ENCODE measurements around the gene EMD.
A peak's percentile ranks its signal among the peaks of the same experiment; 100 is the strongest.
"Not testable (repeated sequence)": the region's sequence is repeated elsewhere in the genome, so short reads cannot be mapped to it uniquely, and the experiment has no call there.

EMD gene

DNA sequence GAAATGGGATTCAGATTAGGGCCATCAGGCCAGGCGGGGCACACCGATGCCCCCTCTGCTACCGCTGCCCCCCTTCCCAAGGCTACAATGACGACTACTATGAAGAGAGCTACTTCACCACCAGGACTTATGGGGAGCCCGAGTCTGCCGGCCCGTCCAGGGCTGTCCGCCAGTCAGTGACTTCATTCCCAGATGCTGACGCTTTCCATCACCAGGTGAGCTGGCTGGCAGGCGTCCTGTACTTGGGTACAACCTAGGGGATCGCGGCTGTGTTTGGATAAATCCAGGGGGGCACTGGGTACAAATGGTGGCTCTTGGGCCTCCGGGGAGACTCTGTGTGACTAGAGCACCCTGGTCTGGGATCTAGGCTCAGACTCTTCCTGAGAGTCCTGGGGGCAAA is 1.1 kb downstream of the EMD start:
- peak overlapping the region; percentile 66 for H3K4me3 ChIP-seq (ENCODE audit: low read length)
- no peak for TF ChIP-seq CTCF (IDR thresholded peaks at IDR 0.05; ENCODE audit: insufficient read depth, low read depth, low read length, missing control alignments)
- DNase-seq (ENCODE audit: low read depth), result peak; percentile 25

- TF ChIP-seq CTCF (IDR thresholded peaks at IDR 0.05; ENCODE audit: insufficient read depth, low read depth, low read length, missing control alignments), result no peak
- H3K4me3 ChIP-seq (ENCODE audit: low read length), result peak overlapping the region; percentile 66
- DNase-seq (ENCODE audit: low read depth), result no peak
These were observed 1.7 kb downstream of the EMD start for GRCh38 chrX:154380787-154381186.

- no peak overlapping the region for H3K4me3 ChIP-seq (ENCODE audit: low read length)
- DNase-seq (ENCODE audit: low read depth), result no peak
- TF ChIP-seq CTCF (IDR thresholded peaks at IDR 0.05; ENCODE audit: insufficient read depth, low read depth, low read length, missing control alignments), result no peak
These were observed 2.2 kb downstream of the EMD start for GRCh38 chrX:154381271-154381670.

GRCh38 chrX:154382483-154383069 is 3.5 kb downstream of the EMD start:
- no peak for TF ChIP-seq CTCF (IDR thresholded peaks at IDR 0.05; ENCODE audit: insufficient read depth, low read depth, low read length, missing control alignments)
- no peak overlapping the region for H3K4me3 ChIP-seq (ENCODE audit: low read length)
- peak; percentile 48 for DNase-seq (ENCODE audit: low read depth)

- TF ChIP-seq CTCF (IDR thresholded peaks at IDR 0.05; ENCODE audit: insufficient read depth, low read depth, low read length, missing control alignments), result no peak
- DNase-seq (ENCODE audit: low read depth), result no peak
- no peak overlapping the region for H3K4me3 ChIP-seq (ENCODE audit: low read length)
These were observed 4.5 kb downstream of the EMD start for GRCh38 chrX:154383359-154384283.

DNA sequence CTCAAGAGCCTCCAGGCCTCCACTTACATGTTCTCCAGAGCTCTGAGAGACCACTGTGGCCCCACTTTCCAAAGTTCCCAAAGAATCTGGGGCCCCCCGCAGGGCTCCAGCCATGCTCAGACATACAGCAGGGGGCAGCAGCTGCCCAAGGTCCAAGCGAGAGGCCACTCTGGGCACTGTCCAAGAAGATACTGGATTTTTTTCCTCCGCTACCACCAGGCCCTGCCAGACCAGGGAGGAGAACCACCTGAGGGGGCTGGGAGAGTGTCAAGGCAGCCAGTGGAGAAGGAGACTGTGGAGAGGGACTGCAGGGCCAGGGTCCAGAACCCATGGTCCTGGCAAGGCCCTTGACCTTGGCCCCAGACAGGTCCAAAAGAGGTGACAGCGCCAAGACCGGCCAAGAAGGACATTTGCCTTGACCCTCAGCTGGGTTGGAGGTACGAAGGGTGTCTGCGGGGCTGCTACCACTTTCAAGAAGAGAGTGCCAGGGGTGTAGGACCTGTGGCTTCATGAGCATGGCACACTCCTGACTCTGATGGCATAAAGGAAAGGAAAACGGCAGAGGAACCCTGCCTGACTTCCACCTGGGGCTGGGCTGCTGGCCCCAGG is 5.3 kb downstream of the EMD start:
- no peak overlapping the region for H3K4me3 ChIP-seq (ENCODE audit: low read length)
- no peak for DNase-seq (ENCODE audit: low read depth)
- TF ChIP-seq CTCF (IDR thresholded peaks at IDR 0.05; ENCODE audit: insufficient read depth, low read depth, low read length, missing control alignments), result no peak

DNA sequence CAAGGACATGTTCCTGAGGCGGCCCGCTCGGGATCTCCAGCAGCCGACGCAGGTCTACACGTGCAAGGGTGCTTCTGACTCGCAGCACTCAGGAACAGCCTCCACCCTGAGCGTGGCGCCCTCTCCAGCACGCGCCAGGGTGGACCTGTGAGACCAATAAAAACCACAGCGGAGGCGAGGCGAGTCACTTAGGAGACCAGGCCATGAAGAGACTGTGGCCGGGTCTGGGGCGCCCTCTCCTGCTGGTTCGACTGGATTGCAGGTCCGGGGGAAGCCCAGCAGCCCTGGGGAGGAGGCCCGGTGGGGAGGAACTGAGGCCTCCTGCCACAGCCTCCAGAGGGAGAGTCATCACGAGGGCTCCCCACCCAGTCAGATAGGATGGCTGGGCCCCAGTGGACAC is 9.0 kb downstream of the EMD start:
- DNase-seq (ENCODE audit: low read depth); H3K4me3 ChIP-seq (ENCODE audit: low read length): not testable (repeated sequence)

DNA sequence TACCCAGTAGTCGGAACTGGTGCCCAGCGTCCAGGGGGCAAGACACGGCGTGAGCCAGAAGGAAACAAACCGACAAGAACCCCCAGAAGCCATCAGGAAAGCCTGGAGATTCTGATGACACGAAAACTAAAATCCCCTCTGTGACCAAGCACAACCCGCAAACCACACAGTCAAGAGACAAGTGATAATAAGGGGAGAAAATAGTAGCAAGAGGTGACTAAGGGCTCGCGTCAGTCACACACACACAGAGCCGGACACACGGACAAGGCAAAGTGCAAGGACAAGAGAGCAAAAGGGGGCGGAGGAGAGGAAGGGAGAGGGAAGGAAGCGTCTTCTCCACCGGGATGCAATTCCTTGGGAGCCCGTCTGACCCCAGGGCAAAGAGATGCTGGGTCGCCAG is 9.6 kb downstream of the EMD start:
- not testable (repeated sequence) for DNase-seq (ENCODE audit: low read depth)

GRCh38 chrX:154389812-154390747 is 11.0 kb downstream of the EMD start:
- not testable (repeated sequence) for H3K4me3 ChIP-seq (ENCODE audit: low read length); DNase-seq (ENCODE audit: low read depth)

More for the DNA sequence above, 9.6 kb downstream of the EMD start:
- H3K4me3 ChIP-seq (ENCODE audit: low read length), result not testable (repeated sequence)

- H3K4me3 ChIP-seq (ENCODE audit: low read length); DNase-seq (ENCODE audit: low read depth): not testable (repeated sequence)
These were observed 17.3 kb downstream of the EMD start for GRCh38 chrX:154396363-154396762.
